NCI-H2196 treated with DMSO at 0.1 percent for 48 hours (cell line): ENCODE results near the gene PTTG2.
"Not testable (repeated sequence)": the region's sequence is repeated elsewhere in the genome, so short reads cannot be mapped to it uniquely, and the experiment has no call there.

Experiments
- DNase-seq: peaks from one replicate; lab custom pipeline; 2025; ENCODE audit not compliant: unreplicated experiment; lab: John Stamatoyannopoulos, UW

Gene PTTG2

DNA sequence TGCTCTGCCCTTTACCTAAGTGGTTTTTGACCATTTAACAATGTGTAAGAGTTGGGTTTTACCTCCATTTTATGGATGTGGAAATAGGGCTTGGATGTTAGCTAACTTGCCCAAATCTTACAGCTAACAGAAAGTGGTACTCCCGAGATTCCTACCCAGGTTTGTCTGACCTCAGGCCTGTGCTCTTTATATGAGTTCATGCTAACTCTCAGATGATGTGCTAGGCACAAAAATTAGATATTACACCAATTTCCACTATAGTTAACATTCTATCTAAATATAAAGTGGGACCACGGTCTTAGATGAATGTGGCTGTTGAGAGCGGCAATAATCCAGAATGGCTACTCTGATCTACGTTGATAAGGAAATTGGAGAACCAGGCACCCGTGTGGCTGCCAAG is at the start of gene PTTG2:
TSS of gene PTTG2 (plus strand) at position 301 of the 400 bp plus-strand sequence. CDS start at position 338, 37 bp downstream.
- no peak for DNase-seq

DNA sequence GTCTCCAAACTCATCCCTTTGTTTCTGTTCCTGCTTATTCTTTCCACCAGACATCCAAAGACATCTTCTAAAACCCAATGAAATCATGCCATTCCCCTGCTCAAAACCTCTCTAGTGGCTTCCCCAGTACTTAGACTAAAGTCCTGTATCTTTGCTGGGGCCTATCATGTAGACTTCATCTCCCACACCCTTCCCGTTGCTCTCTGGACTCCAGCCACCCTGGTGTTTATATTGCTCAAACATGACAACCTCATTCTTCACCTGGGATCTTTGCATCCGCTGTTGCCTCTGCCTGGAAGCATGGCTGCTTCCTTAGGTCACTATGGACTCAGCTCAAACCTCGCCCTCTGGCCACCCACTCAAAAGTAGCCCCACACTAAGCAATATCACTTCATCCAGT is 45.7 kb upstream of the PTTG2 start:
- no peak for DNase-seq

DNA sequence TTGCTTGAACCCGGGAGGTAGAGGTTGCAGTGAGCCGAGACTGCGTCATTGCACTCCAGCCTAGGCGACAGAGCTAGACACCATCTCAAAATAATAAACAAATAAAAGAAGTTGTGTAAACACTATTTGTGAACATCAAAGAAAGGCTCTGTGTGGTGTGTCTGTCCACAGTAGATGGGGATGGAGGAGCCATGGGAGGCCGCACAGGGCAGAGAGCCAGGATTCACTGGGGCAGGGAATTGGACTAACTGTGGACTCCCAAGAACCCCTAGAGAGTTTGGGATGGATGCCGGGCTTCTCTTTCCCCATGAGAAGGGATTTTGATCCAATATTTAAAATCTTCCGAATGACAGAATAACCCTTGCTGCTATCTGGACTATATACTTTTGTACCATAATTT is 42.8 kb upstream of the PTTG2 start:
- no peak for DNase-seq

DNA sequence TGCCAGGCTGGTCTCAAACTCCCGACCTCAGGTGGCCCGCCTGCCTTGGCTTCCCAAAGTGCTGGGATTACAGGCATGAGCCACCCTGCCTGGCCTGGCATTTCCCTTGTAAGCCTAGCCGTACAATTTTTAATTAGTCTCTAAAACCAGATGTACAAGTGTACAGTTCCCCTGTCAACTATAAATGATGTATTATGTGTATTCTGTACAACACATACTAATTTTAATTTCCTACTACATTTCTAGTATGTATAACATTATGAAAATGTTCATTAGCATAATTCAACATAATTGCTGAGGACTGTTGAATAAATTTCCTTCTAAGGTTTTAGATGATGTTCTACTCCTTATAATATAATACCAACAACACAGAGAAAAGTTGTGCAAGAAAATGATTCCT is 41.5 kb upstream of the PTTG2 start:
- DNase-seq = no peak

DNA sequence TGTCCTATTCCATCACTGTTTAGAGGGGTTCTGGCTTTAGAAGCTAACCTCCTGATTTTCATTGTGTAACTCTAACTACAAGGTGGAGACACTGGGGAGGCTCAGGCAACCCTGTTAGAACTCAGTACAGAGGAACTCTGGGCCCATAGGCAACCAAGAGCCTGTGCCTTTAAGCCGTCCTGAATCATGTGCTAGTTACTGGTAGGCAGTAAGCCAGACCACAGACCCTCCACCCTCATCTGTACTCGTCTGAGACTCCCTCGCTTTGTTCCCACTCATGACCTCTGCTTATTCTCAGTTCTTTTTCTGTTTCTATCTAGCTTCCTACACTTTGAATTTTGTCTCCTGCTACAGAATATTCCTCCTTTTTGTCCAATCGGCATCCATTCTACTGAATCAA is 37.9 kb upstream of the PTTG2 start:
- no peak for DNase-seq

DNA sequence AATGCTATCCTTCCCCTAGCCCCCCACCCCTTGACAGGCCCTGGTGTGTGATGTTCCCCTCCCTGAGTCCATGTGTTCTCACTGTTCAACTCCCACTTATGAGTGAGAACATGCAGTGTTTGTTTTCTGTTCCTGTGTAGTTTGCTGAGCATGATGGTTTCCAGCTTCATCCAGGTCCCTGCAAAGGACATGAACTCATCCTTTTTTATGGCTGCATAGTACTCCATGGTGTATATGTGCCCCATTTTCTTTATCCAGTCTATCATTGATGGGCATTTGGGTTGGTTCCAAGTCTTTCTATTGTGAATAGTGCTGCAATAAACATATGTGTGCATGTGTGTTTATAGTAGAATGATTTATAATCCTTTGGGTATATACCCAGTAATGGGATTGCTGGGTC is 37.1 kb upstream of the PTTG2 start:
- not testable (repeated sequence) for DNase-seq

DNA sequence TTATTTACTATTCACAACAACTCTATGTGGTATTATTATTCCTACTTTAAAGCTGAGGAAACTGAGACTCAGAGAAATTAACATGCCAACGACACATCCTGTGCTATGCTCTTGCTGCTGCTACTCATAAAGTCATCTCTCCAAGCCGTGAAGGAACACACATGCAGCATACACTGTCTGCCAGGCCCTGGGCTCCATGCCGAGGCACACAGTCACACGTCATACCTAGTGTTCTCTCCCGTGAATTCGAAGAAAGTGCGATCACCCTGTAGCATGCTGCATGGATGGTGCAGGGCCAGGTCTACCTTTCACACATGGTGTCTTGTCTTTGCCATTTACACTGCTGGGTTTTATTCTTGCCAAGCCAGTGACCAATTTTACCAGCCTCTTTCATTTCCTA is 35.3 kb upstream of the PTTG2 start:
- DNase-seq = no peak

DNA sequence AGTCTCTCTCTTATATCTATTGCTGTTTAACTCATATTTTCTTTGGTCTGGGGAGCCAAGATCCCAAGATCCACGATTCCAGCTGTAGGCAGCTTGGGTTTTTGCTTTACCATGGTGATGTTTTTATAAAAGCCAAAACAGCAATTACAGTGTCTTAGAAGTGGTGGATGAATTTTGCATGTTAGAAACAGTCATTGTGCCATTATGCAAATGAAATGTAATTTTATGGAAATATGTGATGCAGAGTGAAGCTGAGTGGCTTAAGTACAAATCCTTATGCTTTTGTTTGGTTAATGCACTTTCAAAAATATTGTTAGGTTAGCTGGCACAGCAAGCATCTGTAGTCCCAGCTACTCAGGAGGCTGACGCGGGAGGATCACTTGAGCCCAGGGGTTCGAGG is 32.8 kb upstream of the PTTG2 start:
- DNase-seq = no peak

DNA sequence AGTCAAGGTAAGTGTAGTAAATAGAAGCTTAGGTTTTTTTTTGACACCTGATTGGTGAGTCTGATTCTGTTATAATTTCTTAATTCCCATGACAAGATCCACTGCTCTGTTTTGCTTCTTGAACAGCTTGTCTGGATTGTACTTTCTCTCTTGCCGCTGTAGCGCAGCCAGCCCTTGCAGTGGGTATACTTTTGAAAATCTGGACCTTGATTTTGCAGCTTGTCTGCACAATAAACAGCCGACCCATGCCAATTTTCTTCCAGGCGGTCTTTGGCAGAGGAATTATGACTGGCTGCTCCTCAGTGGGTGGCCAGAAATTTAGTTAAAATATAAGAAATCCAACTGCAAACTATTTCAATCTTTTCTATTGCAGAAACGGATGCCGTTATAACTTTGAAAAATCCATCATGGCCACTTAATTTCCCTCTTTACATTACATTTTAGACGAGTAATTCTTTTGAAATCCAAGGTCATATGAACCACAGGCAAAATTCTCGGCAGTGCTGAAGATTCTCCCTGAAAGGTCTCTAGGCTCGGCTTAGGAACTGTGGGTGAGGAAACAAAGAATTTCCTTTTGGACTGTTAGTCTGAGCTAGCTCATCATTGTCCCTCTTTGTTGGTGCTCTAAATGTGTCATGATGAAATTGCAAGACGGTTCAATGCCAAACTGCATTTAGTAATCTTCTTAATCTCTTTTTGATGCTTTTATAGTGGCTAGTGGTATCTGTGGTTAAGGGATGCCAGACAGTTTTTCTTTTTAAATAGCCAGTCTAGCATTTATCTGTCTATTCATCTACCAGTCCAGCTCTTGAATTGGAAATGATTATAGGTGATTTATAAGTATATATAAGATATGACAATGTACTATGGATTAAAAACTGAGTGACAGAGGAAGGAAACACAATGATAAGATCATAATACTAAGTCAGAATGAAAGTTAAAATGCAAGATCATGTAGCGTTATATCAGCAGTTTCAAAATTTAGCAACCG is 31.5 kb upstream of the PTTG2 start:
- DNase-seq = no peak

DNA sequence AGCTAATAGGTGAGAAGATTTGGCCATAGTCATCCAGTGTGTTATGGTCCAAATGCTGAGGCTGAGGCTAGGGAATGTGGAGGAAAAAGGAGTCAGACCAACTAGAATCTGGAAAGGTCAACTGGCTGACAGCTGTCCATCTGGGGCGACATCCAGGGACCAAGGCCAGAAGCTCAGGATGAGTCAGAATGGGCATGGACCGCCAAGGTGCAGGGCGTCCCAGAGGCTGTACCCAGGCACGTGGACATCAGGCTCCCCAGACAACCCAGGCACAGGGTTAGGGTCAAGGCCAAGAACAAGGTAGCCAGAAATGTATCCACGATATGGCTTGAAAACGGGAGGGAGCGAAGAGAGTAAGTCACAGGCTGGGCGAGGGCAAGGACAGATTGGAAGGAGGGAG is 26.1 kb upstream of the PTTG2 start:
- DNase-seq = no peak

DNA sequence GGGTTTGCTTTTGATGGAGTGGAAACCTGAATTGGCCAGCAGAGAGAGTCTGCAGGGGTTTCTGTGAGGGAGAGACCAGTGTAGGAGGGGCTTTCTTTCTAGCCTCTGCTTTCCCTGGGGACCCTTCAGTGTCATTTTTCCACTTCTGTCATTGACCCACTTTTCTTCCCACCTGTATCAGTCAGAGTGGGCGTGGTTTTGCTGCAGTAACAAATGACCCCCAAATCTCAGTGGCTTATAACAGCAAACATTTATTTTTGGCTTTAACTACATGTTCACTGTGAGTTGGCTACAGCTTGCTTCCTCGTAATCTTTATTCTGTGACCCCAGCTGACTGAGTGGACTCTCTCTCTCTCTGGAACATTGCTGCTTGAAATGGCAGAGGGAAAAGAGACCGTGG is 25.6 kb upstream of the PTTG2 start:
- no peak for DNase-seq

DNA sequence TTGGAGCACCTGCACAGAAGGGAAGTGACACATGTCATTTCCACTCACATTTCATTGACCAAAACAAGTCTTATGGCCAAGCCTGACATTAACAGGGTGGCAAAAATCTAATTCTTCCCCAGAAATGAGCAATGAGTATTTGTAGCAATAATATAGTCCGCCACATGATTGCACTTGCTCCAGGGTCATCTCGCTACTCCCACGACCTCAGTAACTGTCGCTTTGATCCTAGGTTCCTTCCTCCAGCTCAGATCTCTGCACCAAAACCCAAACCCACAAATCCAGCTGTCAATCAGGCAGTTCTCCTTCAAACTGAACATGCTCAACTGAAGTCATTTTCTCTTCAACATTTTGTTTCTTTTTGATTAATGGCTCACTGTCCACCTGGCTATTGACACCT is 25.2 kb upstream of the PTTG2 start:
- DNase-seq = no peak

DNA sequence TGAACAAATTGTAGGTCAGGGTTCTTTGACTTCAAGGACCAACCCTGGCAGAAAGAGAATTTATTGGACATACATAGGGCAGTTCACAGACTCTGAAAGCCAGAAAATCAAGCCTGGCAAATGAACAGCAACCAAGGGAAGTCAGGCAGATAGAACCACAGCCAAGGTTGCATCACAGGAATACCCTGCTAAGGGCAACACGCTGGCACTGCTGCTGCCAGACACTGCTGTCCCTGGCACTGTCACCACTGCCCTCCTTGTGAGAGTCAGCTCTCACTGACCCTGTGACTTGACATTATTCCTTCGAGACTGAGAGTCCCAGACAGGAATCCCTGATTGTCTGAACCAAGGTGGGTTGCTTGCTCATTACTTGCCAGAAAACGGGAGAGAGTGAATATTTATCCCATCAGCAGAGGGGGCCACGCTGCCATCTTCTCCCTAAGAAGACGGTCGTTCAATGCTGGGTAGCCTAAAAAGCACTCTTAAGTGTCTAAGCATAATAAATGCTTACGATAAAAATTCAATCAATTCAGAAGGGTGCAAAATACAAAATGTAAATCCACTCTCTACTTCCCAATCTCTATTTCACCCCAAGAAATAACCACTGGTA is 23.2 kb upstream of the PTTG2 start:
- DNase-seq = no peak

DNA sequence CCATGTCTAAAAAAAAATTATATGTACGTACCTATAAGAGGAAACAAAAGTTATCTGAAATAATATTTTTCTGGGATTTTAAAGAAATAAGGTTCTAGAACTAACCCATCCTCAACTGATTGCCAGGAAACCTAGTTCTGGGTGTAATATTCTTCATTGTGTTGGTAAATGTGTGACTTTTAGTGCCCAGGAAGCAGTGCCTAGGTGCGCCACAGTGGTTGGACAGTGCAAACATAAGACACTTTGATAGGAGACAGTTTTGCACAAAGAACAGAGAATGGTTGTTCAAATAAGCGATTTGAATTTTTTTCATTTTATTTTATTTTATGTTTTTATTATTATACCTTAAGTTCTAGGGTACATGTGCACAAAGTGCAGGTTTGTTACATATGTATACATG is 22.0 kb upstream of the PTTG2 start:
- DNase-seq = no peak

DNA sequence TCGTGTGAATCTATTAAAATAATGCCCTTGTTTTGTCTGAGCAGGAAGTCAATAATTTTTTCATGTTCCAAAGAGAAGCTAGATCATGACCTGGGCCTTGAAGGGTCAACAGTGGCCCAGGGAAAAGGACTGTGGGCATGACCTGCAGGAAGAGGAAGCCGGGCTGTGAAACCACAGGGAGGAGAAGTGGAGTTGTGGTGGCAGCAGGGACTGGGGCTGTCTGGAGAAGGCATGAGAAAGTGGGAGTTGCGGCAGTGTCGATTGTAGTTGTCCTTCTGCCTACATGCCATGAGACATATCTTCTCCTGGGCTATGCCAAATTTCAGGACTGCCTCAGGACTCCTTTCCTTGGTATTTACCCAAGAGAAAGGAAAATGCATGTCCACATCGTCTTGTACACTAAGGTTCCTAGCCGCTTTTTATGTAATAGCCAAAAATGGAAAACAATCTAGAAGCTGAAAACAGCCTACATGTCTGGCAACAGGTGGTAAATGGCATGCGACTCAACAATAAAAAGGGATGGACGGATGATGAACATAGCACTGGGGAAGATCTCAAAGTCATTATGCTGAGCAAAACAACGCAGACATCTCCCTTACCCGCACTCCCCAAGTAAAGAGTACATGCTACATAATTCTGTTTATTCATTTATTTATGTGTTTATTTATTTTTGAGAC is 13.6 kb upstream of the PTTG2 start:
- DNase-seq = no peak

DNA sequence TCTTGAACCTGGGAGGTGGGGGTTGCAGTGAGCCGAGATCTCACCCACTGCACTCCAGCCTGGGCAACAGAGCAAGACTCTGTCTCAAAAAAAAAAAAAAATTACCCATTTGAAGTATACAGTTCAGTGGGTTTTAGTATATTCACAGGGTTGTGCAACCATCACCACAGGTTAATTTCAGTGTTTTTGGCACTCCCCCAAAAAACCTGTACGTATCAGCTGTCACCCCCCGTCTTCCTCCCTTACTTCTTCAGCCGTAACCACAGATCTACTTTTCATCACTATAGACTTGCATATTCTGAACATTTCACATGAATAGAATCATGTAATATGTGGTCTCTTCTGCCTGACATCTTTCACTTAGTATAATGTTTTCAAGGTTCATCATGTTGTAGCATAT is 11.7 kb upstream of the PTTG2 start:
- no peak for DNase-seq

DNA sequence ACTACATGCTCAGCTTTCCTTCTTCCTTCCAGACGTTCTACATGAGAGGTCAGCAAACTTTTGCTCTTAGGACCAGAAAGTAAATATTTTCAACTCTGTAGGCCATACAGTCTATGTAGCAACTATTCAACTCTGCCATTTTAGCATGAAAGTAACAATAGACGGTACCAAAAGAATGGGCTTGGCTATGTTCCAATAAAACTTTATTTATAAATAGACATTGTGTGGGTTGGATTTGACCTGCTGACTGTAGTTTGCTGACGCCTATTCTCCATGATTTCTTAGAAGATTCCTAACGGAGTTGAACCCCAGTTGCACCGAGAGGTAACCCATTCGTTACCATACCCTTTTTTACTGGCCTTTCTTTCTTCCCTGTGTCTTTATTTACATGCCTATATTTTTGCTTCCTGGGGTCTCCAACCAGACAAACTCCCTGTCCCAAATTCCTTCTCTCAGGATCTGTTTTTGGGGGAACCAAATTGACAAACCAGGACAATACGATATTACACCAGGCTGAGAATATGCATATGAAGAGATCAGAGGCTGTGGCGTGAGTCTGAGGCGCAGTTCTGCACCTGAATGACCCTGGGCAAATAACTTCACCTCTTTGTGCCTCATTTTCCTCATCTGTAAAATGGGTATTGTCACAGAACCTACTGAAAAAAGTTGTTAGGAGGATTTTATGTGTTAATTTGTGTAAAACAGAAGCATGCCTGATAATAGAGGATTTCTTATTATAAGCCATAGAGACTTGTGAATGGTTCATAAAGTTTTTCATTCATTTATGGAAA is 10.4 kb upstream of the PTTG2 start:
- no peak for DNase-seq

DNA sequence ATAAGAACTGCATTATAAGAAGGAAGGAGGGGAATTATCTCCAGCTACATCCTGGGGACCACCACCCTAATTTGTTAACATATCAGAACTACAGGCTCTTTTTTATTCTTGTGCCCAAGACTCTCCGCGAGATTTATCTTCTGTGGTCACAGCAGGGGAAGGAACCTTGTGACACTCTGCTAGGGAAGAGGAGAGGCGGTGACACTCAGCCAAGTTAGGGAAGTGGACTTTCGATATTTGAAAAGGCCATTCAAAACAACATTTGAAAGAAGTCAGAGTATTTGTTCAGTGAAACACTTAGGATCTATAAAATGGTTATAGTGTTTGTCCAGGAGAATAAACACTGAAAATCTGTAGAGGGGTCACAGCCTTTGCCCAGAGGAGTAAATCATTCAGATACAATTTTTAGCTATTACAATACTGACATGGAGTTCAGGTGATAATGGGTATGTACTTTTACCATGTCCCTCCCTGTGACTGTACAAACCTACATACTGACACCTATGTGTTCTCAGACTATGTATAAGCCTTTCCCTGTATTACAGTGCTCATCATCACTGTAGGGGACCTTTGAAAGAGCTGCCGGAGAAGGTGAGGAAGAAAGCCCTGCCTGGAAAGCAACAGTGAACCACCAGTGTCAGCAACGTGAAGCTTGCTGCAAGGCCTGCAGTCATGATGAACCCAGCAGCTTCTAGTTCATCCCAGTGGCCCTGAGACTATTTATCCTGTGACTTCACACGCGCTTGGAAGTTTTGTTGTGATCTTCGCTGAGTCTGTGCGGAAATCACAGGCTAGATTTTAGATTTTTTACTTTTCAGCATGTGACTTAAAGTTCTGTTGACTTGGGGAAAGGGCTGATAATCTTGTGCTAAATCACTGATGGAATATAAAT is 8.5 kb upstream of the PTTG2 start:
- no peak for DNase-seq

DNA sequence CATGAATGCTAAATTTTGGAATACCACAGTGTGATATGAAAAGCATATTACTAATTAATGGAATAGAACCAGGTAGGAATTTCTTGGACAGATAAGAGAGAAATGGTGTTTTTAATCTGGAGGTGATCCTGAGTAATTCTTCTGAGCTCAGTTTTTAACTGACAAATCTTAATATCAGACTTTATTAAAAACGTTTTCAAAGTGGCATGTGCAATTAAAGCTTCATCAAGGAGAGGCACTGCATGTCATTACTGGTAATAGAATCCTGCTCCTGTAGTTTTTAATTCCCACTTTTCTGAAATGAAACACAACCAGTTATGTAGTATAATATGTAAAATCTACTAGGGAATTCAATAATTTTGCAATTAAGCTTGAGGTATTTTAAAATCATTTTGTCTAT is 7.0 kb upstream of the PTTG2 start:
- no peak for DNase-seq

DNA sequence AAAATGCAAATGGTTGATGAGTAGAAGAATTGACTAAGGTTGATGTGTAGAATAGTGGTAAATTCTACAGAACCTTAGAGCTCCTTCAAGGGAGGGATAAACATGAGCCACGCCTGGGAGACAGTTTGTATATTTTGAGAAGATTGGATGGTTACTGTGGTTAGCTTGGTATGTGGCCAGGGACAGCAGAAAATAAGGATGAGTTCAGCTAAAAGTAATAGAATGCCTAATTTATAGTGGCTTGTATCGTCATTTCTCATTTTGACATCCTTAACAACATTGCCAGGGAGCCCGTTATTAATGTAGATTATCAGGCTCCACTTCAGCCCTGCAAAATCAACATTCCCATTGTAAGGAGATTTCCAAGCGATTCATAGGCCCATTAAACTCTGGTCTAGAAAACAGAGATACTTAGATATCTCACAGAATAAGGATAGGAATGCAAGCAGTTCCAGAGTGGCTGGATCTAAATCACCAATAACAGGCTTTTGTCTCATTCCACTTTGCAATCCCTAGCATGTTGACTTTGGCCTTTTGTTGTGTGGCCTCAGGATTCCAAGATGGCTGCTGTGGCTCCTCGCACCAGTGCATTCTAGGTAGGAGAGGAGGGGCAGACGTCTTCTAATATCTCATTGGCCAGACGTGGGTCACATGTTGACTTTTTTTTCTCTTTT is 6.4 kb upstream of the PTTG2 start:
- no peak for DNase-seq
